Vagina (tissue), 2 donors: ENCODE results near the gene RUNX3.

Experiments
- CTCF ChIP-seq, 3 experiments: fragments of 450-650 bp in 2 of 3; fragments of 200-600 bp in 1 of 3; sonication (generic) in 1 of 3; IDR thresholded peaks; one replicate each; pipeline ENCODE4 v1.5.1; 2017 to 2019; ENCODE audit warnings: antibody characterized with exemption in 3 of 3, mild to moderate bottlenecking in 2 of 3, moderate library complexity in 2 of 3
- POLR2A ChIP-seq, 2 donors: fragments of 450-650 bp; IDR thresholded peaks; one replicate each; pipeline ENCODE4 v1.6.1; 2017; ENCODE audit warnings: antibody characterized with exemption in 2 of 2, mild to moderate bottlenecking in 2 of 2, moderate library complexity in 2 of 2
- POLR2AphosphoS5 ChIP-seq, 2 donors: sonication (generic); formaldehyde crosslinking; IDR thresholded peaks; one replicate each; pipeline ENCODE4 v1.9.0; 2017; ENCODE audit warnings: antibody characterized with exemption in 2 of 2, mild to moderate bottlenecking in 2 of 2, low read depth in 1 of 2; ENCODE audit not compliant: insufficient read depth in 1 of 2

DNA sequence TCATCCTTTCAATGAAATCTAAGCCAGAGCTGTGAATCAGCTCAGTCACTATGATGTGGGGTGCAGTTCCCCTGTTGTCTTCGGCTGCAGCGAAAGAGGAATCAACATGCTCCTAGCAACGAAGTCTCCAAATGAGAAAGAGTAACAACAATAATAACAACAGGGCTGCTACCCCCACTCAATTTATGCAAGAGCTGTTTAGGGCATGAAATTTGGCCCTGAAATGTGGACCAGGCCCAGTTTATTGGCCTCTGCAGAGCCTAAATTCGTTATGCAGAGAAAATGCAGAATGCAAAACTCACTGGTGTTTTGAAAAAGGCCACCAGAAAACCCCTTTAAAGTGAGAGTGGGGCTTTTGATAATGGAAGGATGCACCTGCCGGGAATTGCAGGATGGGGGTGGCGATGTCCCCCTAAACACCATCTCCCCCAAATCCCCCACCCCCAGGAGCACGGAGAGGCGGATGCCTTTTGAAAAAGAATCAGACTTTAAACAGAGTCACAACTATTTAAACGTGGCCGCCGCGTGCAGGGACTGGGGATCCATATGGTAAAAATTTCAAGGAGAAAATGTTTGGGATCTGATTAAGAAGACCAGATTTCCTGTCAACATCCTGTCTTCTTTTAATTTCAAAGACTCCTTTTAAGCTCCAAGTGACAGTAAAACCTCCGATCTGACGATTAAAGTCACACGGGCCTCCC, 1.9 kb downstream of the RUNX3 start:
- no peak for TF ChIP-seq CTCF (IDR thresholded peaks at IDR 0.05)
- TF ChIP-seq POLR2A (IDR thresholded peaks at IDR 0.05) = no peak
- TF ChIP-seq POLR2AphosphoS5 (IDR thresholded peaks at IDR 0.05; ENCODE audit: insufficient read depth in 1 of 2, low read depth in 1 of 2) = no peak
